ENCODE data around the gene POLR1C. TPM values are rescaled to one million over a fixed set of nuclear protein-coding genes. Genes with fewer than 3 reads are reported as not detected.

Gene POLR1C
- total RNA-seq, 1 donor from 2014 or later = 28.5 TPM

- TF ChIP-seq CTCF (IDR thresholded peaks at IDR 0.05) = no peak
- no peaks in the 10 kb centered on the region for H3K9me3 ChIP-seq
- H3K4me1 ChIP-seq = peaks cover 40% of the 10 kb centered on the region
- intact Hi-C loops (cut with DNase I) = no loop called here
- DNase-seq = no peak
- H3K27ac ChIP-seq = peak overlapping the region; percentile 85
- no peaks in the 10 kb centered on the region for H3K27me3 ChIP-seq
- ATAC-seq = no peak
- H3K36me3 ChIP-seq = peaks cover 65% of the 10 kb centered on the region
- H3K4me3 ChIP-seq = peak overlapping the region; percentile 99
Observed at GRCh38 chr6:43515808-43516207, 1.1 kb upstream of the POLR1C start.

GRCh38 chr6:43516367-43516696 is 557 bp upstream of the POLR1C start:
- H3K27me3 ChIP-seq = no peaks in the 10 kb centered on the region
- peak overlapping the region; percentile 99 for H3K4me3 ChIP-seq
- ATAC-seq = no peak
- intact Hi-C loops (cut with DNase I) = no loop called here
- H3K27ac ChIP-seq = peak overlapping the region; percentile 85
- H3K9me3 ChIP-seq = no peaks in the 10 kb centered on the region
- H3K4me1 ChIP-seq = peaks cover 37% of the 10 kb centered on the region
- no peak for DNase-seq
- peaks cover 65% of the 10 kb centered on the region for H3K36me3 ChIP-seq
- TF ChIP-seq CTCF (IDR thresholded peaks at IDR 0.05) = no peak

GRCh38 chr6:43517505-43518357 is 842 bp downstream of the POLR1C start:
- no peak for ATAC-seq
- Histone ChIP-seq H3K36me3 (peaks cover 65% of the 10 kb centered on the region), H3K9me3 (no peaks in the 10 kb centered on the region), H3K4me1 (peaks cover 37% of the 10 kb centered on the region), H3K27ac (peak overlapping the region; percentile 85), H3K4me3 (peak overlapping the region; percentile 99), H3K27me3 (no peaks in the 10 kb centered on the region)
- intact Hi-C loops (cut with DNase I) = no loop called here
- TF ChIP-seq CTCF (IDR thresholded peaks at IDR 0.05) = no peak
- no peak for DNase-seq

GRCh38 chr6:43520097-43520496 is 3.2 kb downstream of the POLR1C start:
- TF ChIP-seq CTCF (IDR thresholded peaks at IDR 0.05) = no peak
- ATAC-seq = no peak
- Histone ChIP-seq H3K27ac (no peak overlapping the region), H3K27me3 (no peaks in the 10 kb centered on the region), H3K4me3 (no peak overlapping the region), H3K4me1 (peaks cover 26% of the 10 kb centered on the region), H3K36me3 (peaks cover 65% of the 10 kb centered on the region), H3K9me3 (no peaks in the 10 kb centered on the region)
- DNase-seq = no peak
- intact Hi-C loops (cut with DNase I) = no loop called here

GRCh38 chr6:43521836-43522235 is 4.9 kb downstream of the POLR1C start:
- Histone ChIP-seq H3K27ac (no peak overlapping the region), H3K4me1 (peaks cover 15% of the 10 kb centered on the region), H3K9me3 (no peaks in the 10 kb centered on the region), H3K27me3 (no peaks in the 10 kb centered on the region), H3K4me3 (no peak overlapping the region), H3K36me3 (peaks cover 77% of the 10 kb centered on the region)
- TF ChIP-seq CTCF (IDR thresholded peaks at IDR 0.05) = no peak
- ATAC-seq = no peak
- DNase-seq = no peak
- intact Hi-C loops (cut with DNase I) = no loop called here

Measured in upper lobe of right lung (tissue), 1 donor.